GM21529 (cell line): ENCODE data around the gene SEC16A.
A peak's percentile ranks its signal among the peaks of the same experiment; 100 is the strongest.

Experiments
- ATAC-seq: cut with Tn5 transposase; IDR thresholded peaks from one replicate; pipeline ENCODE4 v1.9.1; 2021; ENCODE audit not compliant: unreplicated experiment

SEC16A gene

GRCh38 chr9:136402067-136402466 is 80.8 kb downstream of the SEC16A start:
- no peak for ATAC-seq

- ATAC-seq, result no peak
These were observed 81.5 kb downstream of the SEC16A start for GRCh38 chr9:136401173-136401922.

GRCh38 chr9:136400038-136400834 is 82.6 kb downstream of the SEC16A start, which contains the start of gene SNAPC4:
Gene SNAPC4, minus strand, starts transcription at chr9:136400170. Its CDS starts 1,742 bp downstream, at chr9:136398428.
- ATAC-seq, result peak; percentile 54

GRCh38 chr9:136399176-136400037 is 83.4 kb downstream of the SEC16A start:
- ATAC-seq, result peak; percentile 26

- ATAC-seq, result no peak
These were observed 84.6 kb downstream of the SEC16A start for GRCh38 chr9:136398286-136398685.

GRCh38 chr9:136397643-136398042 is 85.2 kb downstream of the SEC16A start:
- ATAC-seq, result no peak

GRCh38 chr9:136396219-136396515 is 86.7 kb downstream of the SEC16A start:
- ATAC-seq, result no peak

- ATAC-seq, result no peak
These were observed 87.3 kb downstream of the SEC16A start for GRCh38 chr9:136395345-136396218.

- no peak for ATAC-seq
These were observed 87.9 kb downstream of the SEC16A start for GRCh38 chr9:136395020-136395340.

- ATAC-seq, result no peak
These were observed 88.4 kb downstream of the SEC16A start for GRCh38 chr9:136394312-136395019.

- no peak for ATAC-seq
These were observed 89.3 kb downstream of the SEC16A start for GRCh38 chr9:136393531-136393930.

- no peak for ATAC-seq
These were observed 90.0 kb downstream of the SEC16A start for GRCh38 chr9:136392538-136393449.

GRCh38 chr9:136391737-136392537 is 90.9 kb downstream of the SEC16A start:
- ATAC-seq, result no peak
